ENCODE data around the gene RAD23B. TPM values are rescaled to one million over a fixed set of nuclear protein-coding genes. Genes with fewer than 3 reads are reported as not detected.
A peak's percentile ranks its signal among the peaks of the same experiment; 100 is the strongest.

Gene RAD23B
- total RNA-seq, 1 donor from 2014 or later, result 171 TPM

DNA sequence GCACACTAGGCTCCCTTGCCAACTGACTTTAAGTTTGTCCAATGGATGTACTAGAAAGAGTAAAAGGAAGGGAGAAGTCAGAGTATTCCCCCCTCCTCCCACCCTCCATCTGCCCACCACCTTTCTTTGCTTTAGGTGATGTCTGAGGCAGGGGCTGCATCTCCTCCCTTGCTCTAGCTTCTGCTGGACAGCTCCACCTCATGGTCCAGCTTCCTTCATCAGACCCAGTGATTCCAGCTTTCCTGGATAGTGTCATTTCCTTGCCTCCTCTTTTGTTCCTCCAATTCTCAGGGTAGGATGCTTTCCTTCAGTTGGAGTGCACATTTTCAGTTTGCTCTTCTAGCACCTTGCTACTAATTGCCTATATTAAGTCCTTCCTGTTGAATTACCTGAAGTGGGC, 67.4 kb downstream of the RAD23B start:
- no peak for DNase-seq (ENCODE audit: low spot score, unreplicated experiment)
- Mint-ChIP-seq H3K4me1 (ENCODE audit: low read depth) (peaks cover 7% of the 10 kb centered on the region), H3K27ac (no peak overlapping the region), H3K4me3 (ENCODE audit: low read depth) (no peak overlapping the region), H3K36me3 (ENCODE audit: insufficient read depth) (no peaks in the 10 kb centered on the region), H3K9me3 (ENCODE audit: low read depth) (peaks cover 9% of the 10 kb centered on the region), H3K27me3 (peaks cover 5% of the 10 kb centered on the region)
- TF ChIP-seq, protein P1, sequence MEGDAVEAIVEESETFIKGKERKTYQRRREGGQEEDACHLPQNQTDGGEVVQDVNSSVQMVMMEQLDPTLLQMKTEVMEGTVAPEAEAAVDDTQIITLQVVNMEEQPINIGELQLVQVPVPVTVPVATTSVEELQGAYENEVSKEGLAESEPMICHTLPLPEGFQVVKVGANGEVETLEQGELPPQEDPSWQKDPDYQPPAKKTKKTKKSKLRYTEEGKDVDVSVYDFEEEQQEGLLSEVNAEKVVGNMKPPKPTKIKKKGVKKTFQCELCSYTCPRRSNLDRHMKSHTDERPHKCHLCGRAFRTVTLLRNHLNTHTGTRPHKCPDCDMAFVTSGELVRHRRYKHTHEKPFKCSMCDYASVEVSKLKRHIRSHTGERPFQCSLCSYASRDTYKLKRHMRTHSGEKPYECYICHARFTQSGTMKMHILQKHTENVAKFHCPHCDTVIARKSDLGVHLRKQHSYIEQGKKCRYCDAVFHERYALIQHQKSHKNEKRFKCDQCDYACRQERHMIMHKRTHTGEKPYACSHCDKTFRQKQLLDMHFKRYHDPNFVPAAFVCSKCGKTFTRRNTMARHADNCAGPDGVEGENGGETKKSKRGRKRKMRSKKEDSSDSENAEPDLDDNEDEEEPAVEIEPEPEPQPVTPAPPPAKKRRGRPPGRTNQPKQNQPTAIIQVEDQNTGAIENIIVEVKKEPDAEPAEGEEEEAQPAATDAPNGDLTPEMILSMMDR (IDR thresholded peaks at IDR 0.05; ENCODE audit: unreplicated experiment), result no peak

DNA sequence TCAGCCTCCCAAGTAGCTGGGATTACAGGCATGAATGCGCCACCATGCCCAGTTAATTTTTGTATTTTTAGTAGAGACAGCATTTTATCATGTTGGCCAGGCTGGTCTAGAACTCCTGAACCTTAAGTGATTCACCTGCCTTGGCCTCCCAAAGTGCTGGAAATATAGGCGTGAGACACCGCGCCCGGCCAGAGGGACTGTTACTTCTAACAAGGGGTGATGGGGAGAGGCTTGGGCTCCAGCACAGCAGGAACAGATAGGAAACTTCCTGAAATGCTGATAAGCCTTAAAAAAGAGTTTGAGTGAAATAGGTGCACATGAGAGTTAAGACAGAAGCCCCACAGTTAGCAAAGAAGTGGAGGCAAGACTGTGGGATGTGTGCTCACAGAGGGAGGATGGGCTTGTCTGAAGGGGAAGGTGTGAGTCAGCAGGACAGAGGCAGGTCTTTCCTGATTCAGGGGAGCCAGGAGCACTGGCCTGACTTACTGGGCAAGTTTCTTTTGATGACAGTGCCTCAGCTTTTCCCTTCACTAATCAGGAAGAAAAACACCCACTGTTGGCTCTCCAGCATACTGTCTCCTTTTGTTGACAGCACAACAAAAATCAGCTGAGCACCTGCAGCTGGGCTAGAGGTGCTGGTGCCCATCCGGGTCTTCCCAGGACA, 68.4 kb downstream of the RAD23B start:
- no peak overlapping the region for H3K4me3 Mint-ChIP-seq (ENCODE audit: low read depth)
- no peak for DNase-seq (ENCODE audit: low spot score, unreplicated experiment)
- H3K4me1 Mint-ChIP-seq (ENCODE audit: low read depth), result peaks cover 7% of the 10 kb centered on the region

DNA sequence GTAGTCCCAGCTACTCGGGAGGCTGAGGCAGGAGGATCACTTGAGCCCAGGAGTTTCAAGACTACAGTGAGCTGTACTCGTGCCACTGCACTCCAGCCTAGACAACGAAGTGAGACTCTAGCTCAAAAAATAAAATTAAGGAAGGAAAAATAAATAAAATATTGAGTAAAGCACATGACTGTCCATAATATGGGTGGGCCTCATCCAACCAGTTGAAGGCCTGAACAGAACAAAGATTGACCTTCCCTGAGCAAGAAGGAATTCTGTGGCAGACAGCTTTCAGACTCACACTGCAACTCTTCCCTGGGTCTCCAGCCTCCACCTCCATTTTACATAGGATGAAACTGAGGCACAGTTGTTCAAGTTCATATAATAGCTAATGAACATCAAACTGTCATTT, 72.3 kb downstream of the RAD23B start:
- no peak for DNase-seq (ENCODE audit: low spot score, unreplicated experiment)
- Mint-ChIP-seq H3K27me3 (peaks cover 5% of the 10 kb centered on the region), H3K9me3 (ENCODE audit: low read depth) (peaks cover 9% of the 10 kb centered on the region), H3K4me1 (ENCODE audit: low read depth) (peaks cover 10% of the 10 kb centered on the region), H3K4me3 (ENCODE audit: low read depth) (no peak overlapping the region), H3K36me3 (ENCODE audit: insufficient read depth) (no peaks in the 10 kb centered on the region), H3K27ac (no peak overlapping the region)
- TF ChIP-seq, protein P1 (IDR thresholded peaks at IDR 0.05; ENCODE audit: unreplicated experiment), result no peak

More for the DNA sequence above, 68.4 kb downstream of the RAD23B start:
- H3K27me3 Mint-ChIP-seq, result peaks cover 5% of the 10 kb centered on the region
- no peaks in the 10 kb centered on the region for H3K36me3 Mint-ChIP-seq (ENCODE audit: insufficient read depth)
- TF ChIP-seq, protein P1 (IDR thresholded peaks at IDR 0.05; ENCODE audit: unreplicated experiment), result no peak
- H3K9me3 Mint-ChIP-seq (ENCODE audit: low read depth), result peaks cover 9% of the 10 kb centered on the region
- no peak overlapping the region for H3K27ac Mint-ChIP-seq

DNA sequence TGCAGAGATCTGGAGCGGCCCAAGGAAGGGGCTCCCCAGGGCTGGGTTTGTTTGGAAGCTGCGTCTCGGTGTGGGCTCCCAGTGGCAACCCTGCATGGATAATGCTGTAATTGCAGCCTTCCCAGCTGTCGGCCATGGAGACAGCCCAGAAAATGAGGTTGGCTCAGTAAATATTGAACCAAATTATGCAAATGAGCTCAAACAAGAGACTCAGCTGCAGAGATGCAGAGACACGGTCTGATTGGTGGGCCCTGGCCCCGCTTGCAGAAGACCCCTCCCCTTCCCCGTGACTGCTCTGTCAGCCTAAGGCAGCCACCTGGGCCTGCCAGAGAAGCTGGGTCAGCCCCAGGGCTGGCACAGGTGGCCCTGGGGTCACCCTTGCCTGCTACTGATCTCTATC, 75.9 kb downstream of the RAD23B start:
- Mint-ChIP-seq H3K4me3 (ENCODE audit: low read depth) (peak overlapping the region; percentile 45), H3K4me1 (ENCODE audit: low read depth) (peaks cover 17% of the 10 kb centered on the region), H3K9me3 (ENCODE audit: low read depth) (no peaks in the 10 kb centered on the region), H3K27me3 (no peaks in the 10 kb centered on the region), H3K27ac (peak overlapping the region; percentile 82), H3K36me3 (ENCODE audit: insufficient read depth) (no peaks in the 10 kb centered on the region)
- TF ChIP-seq, protein P1 (IDR thresholded peaks at IDR 0.05; ENCODE audit: unreplicated experiment), result no peak
- peak; percentile 18 for DNase-seq (ENCODE audit: low spot score, unreplicated experiment)

DNA sequence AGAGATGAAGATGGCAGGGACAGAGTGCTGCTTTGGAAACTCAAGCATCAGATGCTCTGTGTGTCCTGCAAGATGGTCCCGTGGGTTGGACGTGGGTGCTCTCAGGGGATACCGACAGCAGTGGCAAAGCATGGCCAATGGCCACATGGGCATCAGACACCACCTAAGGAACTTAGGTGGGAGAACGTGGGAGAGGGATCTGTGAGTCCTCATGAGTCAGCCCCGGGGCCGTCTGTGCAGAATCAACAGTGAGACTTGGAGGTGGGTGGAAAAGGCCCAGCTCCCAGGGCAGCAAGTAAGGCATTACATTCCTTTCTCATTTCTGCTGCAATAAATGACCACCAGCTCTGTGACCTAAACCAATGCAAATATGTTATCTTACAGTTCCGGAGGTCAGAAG, 77.0 kb downstream of the RAD23B start:
- DNase-seq (ENCODE audit: low spot score, unreplicated experiment), result no peak
- Mint-ChIP-seq H3K27me3 (no peaks in the 10 kb centered on the region), H3K36me3 (ENCODE audit: insufficient read depth) (no peaks in the 10 kb centered on the region), H3K9me3 (ENCODE audit: low read depth) (no peaks in the 10 kb centered on the region), H3K4me1 (ENCODE audit: low read depth) (peaks cover 17% of the 10 kb centered on the region), H3K27ac (no peak overlapping the region), H3K4me3 (ENCODE audit: low read depth) (no peak overlapping the region)
- TF ChIP-seq, protein P1 (IDR thresholded peaks at IDR 0.05; ENCODE audit: unreplicated experiment), result no peak

Measured in progenitor cell of endocrine pancreas (in vitro differentiated cells).